GM18520 (cell line): ENCODE data around the gene EIF4G1.

ENCODE experiments used
- ATAC-seq: cut with Tn5 transposase; IDR thresholded peaks from one replicate; pipeline ENCODE4 v1.9.1; 2021; ENCODE audit not compliant: unreplicated experiment

Gene EIF4G1

DNA sequence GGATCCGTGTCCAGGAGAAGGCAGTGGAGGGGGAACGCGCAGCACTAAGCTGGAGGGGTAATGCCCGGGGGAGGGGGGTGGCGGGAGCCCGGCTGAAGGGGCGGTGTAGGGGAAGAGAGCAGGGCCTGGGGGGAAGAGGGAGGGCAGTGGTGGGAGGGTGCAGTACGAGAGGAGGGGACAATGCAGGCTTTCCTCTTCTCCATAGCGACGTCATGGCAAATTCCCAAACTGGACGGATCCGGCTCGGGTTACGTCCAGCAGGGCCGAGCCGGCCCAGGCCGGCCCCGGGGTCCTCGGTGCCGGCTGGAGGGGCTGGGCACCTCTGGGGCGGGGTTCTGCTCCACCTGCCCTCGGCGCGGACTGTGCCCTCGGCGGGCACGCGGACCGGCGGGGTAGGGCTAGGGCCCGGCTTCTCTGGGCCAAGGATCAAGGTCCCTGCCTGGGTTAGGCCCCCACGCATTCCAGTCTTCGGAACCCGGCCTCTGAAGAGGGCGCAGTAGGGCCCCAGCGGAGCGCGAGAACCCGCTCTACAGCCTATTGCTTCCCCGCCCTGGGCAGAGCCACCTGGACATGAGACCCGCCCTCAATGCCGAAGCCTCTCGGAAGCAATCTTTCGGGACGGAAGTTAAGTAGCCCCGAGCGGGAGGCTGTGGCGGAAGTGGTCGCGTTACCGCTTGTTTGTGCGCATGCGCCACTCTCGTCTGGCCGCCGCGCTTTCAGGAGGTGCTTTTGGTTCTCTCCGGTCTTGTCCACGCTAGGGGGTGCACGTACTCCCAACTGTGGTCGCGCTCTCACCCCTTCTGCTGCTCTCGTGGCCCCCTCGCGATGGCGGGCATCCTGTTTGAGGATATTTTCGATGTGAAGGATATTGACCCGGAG lies 48.5 kb downstream of the EIF4G1 start:
- ATAC-seq = peak; percentile 88

DNA sequence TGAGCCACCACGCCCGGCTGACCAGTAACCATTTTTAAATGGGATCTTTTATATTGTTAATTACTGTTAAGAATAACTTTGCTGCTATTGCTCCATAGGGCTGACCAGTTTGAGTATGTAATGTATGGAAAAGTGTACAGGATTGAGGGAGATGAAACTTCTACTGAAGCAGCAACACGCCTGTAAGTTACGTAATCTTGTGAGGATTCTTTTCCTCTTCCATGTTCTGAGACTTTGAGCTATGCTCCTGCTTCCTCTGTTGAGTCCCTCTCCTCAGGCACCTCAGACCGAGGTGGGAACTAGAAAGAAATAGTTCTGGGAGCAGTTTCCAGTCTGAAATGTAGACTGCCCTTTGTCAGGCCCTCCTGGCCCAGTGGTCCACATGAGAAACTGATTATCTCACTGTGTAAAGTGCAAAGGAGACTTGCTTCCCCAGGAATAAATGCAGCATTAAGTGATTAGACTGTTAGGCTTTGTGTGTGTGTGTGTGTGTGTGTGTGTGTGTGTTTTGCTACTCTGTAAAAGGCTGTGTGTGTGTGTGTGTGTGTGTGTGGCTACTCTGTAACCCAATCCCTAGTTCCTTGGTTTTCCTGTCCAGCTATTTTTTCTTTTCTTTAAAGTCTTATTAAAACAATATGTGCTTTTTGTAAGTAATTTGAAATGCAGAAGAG lies 52.3 kb downstream of the EIF4G1 start:
- no peak for ATAC-seq

DNA sequence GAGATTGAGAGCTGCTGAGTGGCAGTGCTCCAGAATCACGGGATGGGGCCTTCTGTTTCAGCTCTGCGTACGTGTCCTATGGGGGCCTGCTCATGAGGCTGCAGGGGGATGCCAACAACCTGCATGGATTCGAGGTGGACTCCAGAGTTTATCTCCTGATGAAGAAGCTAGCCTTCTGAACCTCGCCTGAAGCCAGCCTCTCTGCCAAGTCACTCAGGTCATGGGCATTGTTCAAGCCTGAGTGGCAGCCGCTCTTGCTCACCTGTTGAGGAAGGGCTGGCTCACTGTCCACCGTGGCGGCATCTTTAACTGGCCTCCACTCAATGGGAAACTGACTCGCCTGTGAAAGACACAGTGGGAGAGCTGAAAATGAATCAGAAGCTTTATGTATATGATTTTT lies 53.7 kb downstream of the EIF4G1 start:
- no peak for ATAC-seq

DNA sequence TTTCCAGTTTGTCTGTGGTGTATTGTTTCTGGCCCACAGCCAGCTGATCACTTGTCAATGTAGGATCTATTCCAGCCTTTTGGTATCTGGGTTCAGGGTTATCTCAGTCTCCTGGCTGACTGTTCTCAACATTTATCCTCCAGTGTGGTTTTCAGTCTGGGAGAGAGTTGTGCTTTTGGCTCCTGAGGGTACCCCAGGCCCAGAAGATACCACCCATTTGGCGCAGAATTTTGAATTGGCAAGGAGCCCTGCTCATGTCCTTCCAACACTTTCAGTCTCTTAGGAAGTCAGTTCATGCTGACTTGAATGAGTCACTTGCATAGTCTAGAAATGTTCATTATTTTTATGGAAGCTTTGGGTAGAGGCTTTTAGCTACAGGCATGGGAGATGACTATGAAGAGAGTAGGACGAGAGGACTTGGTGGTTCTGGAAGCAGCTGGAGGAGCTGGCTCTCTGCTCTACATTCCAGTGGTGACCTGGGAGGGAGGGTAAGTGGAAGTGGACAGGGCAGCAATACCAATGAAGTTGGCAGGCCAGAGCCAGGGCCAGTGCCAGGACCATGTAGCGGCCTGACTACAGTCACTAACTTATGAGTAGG lies 54.3 kb downstream of the EIF4G1 start:
- ATAC-seq = no peak

DNA sequence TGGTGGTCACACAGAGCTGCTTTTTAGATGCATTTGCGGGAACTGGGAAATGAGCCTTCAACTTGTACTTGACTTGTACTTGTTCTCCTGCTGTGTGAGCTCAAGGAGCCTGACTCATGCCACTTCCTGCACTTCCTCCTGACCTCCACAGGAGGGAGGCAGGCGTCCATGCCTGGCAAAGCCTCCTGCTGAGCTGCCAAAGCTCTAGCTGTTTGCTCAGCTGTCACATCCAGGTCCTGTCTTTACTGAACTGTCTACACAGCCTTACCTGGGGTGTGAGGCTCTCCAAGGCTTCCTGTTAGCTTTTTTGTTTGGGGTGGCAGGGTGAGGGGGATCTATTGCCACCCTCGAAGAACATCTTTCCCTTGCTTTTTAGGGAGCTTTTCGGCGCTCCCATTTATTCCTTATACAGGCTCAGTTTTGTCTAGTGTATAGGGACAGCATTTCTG lies 57.2 kb downstream of the EIF4G1 start:
- ATAC-seq = peak; percentile 50

DNA sequence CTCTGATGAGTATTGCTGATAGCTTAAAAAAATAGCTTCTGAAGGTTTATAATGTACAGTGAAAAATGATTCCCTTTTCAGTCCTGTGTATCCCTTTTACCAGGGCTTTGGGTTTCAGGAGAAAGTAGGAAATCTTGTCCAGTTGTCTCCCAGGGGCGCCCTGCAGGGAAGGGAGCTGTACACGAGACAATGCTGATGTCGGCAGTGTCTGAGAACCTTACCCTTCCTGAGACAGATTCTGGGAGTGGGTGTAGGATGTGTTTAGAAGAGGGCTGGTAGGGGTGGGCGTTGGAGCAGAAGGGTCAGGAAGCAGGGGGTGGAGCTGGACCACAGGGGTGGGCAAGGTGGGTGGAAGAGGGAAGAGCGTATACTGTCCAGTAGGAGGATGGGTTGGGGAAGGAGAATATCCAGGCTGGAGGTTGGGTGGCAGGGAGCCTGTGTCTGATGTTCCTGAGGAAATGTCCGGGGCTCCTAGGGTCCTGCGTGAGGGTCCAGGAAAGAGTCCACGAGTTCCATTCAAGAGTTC lies 58.0 kb downstream of the EIF4G1 start:
- ATAC-seq = no peak

DNA sequence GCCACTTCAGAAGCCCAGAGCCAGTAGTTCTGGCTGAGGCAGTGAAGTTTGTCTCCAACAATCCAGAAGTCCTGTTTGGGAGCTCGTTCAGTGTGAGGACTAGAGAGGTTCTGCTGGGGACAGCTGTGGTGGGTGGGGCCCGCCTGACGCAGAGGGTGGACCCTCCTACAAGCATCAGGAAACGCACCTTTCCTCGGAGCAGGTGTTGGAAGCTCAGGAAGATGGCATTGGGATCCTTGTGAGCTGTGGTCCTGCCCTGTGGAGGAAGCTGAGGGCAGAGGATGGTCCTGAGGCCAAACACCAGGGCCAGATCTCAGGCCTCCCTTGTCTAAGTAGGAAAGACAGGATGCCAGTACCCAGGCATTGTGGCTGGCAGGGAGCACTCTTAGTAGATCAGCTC lies 58.5 kb downstream of the EIF4G1 start:
- no peak for ATAC-seq

DNA sequence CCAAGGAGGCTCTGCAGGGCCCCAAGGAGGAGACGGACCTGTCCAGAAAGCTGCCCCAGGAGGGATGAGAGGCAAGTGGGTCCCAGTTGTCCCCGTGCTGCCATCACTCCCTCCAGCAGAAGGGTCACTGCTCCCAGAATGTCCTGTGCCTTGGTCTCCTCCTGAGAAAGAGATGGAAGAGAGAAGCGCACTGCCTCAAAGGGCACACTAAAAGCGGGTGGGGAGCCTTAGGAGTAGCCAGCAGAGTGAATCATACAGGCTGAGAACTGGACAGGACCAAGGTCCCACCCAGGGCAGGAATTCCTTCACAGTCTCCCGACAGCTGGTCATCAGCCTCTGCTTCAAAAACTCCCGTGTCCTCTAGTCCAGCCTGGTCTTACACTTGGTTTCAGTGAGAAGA lies 59.0 kb downstream of the EIF4G1 start:
- ATAC-seq = no peak

DNA sequence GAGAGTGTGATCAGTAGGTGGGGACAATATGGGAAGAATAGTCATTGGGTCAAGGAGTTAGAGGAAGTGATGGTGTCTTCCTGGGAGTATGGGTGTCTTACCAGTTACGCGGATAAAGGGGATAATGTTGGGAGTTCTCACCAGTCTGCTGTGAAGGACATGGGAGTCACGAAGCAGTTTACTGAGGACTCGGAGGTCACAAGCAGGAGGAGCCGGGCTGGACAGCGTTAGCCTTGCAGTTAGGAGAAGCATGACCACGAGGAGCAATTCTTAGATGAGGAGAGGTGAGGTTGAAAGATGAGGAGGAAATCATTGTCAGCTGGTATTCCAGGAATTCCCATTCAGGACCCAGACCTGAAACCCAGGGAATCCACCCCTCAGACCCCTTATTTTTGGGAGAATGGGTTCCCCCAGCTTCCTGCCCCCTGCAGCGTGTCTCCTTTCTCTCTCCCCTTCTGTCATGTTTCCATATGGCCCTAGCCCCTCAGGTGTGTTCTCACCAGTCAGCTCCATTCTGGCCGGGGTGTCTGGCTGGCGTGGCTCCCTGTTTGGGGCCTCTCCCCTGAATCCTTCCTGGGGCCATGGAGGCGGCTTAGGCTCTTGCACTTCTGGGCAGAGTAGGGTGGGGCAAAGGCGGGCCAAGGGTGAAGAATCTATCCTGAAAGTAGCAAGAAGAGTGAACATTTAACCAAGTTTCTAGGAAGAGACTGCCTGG lies 61.5 kb downstream of the EIF4G1 start:
- no peak for ATAC-seq

DNA sequence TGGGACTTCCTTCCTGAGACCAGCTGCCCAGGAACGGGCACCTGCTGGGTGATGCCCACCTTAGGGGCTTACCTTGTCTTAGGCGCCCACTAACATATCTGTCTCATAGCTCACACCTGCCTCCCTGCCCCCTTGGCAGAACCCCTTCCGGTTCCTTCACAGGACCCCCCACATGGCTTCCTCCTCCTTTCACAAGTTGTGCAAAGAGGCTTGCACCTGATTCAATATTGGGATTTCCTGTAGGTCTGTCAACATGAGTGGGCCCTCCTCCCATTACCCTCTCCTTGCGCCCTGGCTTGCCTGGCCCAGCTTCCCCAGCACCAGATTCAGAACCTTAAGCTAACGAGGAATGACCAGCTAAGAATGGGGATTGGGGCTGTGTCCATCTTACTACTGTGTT lies 63.0 kb downstream of the EIF4G1 start:
- ATAC-seq = no peak

DNA sequence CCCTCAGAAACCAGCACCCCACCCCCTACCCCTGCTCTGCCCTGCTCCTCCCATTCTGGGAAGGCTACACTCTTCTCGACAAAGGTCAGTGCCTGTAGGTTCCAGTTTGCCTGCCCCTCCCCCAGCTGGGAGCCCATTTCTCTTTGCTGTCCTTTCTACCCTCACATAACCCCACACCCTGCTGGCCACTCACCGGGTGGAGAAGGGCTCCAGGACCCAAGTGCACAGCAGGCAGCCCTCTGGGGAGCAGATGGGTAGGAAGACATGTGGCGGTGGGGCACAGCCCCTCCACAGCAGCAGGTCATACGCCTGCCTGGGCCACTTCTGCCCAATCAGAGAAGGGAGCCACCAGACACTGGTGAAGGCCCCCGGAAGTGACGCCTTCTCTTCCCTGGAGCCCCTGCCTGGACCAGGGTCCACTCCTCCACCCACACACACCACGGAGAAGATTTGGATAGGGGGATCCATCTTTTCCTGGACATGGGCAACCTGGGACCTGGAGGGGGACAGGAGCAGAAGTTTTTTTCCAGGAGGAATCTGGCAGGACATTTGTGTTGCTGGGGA lies 63.6 kb downstream of the EIF4G1 start, which contains the start of gene THPO:
Gene THPO, minus strand, starts transcription at position 326 of the 564 bp plus-strand sequence. CDS start 1,948 bp downstream, outside the sequence.
- ATAC-seq = no peak

DNA sequence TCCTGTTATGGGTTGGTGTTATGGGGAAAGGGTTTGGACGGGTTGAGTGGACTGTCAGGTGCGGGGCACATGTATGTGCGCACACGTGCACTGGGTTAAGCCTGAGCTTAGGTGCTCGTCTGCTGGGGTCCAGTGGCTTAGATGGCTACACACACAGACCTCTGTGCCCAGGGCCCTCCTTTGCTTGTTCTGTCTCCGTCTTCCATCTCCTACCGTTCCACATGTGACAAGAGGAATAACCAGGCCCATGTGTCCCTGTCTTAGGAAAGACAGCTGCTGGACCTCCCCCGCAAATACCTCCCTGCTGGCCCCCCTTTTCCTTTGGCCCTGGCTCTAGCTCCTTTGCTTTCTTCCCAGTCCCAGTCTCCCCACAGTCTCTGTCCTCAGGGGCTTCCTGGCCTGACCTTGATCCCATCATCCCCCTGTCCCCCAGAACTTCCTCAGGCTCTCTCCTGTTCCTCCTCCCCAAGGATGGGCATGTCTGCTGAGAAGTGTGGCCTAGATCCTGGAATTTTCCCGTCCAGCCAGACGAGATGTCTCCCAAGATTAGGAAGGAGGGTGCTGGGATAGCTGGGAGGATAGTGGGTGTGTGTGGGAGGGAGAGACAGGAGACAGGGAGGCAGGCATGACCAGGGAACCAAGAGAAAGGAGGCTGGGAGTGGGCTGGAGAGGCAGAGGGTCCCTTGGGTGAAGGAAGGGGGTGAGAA lies 64.4 kb downstream of the EIF4G1 start:
- no peak for ATAC-seq

DNA sequence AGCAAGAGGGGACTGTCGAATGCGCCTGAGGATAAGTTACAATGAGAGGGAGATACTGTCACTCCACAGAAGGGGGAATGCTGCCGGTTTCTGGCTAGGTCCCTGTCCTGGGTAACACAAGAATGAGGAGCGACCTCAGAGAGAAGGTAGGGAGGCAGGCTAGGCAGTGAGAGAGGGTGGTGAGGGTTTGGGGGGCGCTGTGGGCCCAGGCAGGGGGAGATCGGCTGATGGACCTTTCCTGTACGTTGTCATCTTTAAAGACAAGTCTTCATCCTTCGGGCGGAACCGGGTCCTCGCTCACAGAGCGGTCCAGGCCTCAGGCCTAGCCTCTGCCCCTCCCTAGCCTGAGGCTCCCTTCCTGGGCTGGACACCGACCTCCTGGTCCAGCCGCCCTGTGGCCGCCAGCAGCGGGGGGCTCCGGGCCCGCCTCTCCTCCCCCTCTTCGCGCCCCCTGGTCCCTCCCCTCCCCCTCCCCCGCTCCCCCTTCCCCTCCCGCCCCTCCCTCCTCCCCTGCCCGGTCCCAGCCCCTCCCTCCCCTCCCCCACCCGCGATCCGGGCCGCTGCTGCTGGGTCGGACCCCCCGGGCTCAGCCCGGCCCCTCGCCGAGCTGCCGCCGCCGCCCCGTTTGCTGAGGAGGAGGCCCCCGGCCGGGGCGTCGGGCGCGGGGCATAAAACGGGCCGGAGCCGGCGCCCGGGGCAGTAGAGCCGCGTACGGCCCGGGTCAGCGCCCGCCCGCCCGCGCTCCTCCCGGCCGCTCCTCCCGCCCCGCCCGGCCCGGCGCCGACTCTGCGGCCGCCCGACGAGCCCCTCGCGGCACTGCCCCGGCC lies 65.2 kb downstream of the EIF4G1 start, which contains the start of gene CHRD:
Gene CHRD, plus strand, starts transcription at position 697 of the 827 bp plus-strand sequence. CDS start 265 bp downstream, outside the sequence.
- no peak for ATAC-seq

DNA sequence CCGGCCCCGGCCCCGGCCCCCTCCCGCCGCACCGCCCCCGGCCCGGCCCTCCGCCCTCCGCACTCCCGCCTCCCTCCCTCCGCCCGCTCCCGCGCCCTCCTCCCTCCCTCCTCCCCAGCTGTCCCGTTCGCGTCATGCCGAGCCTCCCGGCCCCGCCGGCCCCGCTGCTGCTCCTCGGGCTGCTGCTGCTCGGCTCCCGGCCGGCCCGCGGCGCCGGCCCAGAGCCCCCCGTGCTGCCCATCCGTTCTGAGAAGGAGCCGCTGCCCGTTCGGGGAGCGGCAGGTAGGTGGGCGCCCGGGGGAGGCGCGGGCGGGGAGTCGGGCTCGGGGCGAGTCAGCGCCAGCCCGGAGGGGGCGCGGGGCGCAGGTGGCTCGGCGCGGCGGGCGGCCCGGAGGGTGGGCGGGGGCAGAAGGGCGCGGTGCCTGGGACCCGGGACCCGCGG lies 65.8 kb downstream of the EIF4G1 start:
- no peak for ATAC-seq

DNA sequence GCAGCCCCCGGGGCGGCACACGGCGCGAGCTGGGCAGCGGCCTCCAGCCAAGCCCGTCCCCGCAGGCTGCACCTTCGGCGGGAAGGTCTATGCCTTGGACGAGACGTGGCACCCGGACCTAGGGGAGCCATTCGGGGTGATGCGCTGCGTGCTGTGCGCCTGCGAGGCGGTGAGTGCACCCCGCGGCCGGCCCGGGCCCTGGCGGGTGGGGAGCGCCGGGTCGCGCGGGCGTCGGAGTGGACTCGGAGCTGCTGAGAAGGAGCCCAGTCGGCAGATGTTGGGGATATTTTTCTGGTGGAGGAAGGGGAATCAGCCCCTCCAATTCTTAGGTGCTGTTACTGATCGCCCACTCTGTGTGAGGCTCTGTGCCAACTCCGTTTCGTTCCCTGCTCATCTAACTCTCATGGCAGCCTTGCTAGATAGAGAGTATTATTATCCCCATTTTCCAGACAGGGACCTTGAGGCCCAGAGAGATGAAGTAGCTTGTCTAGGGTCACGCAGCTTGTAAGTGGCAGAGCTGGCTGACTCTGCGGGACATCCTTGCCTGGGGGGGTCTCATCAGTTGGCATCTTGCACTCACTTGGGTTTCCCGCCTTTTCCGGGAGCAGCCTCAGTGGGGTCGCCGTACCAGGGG lies 66.3 kb downstream of the EIF4G1 start:
- no peak for ATAC-seq

DNA sequence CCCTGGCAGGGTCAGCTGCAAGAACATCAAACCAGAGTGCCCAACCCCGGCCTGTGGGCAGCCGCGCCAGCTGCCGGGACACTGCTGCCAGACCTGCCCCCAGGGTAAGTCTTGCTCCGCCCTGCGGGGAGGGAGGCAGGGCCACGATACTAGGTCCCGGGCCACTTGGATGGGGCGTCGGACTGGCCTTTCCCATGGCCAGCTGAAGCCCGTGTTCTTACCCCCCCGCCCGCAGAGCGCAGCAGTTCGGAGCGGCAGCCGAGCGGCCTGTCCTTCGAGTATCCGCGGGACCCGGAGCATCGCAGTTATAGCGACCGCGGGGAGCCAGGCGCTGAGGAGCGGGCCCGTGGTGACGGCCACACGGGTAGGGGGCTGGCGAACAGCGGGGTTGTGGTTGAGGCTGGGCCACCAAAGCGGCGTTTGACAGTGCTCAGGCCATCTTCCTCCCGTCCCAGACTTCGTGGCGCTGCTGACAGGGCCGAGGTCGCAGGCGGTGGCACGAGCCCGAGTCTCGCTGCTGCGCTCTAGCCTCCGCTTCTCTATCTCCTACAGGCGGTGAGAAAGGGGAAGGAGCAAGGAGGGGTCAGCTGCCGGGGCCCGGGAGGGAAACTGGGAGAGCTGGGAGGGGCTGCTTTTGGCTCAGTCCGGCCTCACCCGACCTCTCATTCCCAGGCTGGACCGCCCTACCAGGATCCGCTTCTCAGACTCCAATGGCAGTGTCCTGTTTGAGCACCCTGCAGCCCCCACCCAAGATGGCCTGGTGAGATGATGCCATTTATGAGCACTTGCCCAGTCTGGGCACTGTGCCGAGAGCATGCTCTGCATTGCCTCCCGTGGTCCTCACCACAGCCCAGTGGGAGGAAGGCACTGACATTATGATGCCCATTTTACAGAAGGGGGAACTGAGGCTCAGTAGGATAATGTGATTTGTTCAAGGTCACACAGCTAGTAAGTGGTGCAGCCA lies 67.1 kb downstream of the EIF4G1 start:
- ATAC-seq = no peak

DNA sequence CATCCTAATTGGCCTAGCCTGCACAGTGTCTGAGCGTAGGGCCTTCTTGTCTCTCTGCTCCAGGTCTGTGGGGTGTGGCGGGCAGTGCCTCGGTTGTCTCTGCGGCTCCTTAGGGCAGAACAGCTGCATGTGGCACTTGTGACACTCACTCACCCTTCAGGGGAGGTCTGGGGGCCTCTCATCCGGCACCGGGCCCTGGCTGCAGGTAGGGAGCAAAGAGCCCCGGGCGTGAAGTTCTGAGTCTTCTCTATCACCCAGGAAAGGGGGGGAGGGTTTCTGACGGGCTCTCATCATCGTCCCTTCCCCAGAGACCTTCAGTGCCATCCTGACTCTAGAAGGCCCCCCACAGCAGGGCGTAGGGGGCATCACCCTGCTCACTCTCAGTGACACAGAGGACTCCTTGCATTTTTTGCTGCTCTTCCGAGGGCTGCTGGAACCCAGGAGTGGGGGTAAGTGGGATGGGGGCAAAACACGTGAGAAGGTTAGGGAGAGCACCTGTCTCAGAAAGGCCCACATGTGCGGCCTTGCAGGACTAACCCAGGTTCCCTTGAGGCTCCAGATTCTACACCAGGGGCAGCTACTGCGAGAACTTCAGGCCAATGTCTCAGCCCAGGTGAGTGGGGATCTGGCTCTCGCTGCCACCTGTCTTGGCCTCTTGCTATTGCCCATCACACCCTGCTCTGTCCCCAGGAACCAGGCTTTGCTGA lies 68.1 kb downstream of the EIF4G1 start:
- ATAC-seq = no peak
